Liver (tissue), 9 donors: ENCODE results near the gene LINC01488. TPM values are rescaled to one million over a fixed set of nuclear protein-coding genes. Genes with fewer than 3 reads are reported as not detected.

Experiments
- DNase-seq: peaks from one replicate; pipeline ENCODE4 v3.0.0-alpha.2; 2017; ENCODE audit warnings: low spot score
- H3K27ac ChIP-seq, 2 donors: one replicate each; pipeline ENCODE4 v1.7.0; 2013; ENCODE audit warnings: inconsistent platforms in 2 of 2, low read length in 2 of 2, control low read depth in 1 of 2, low read depth in 1 of 2, mild to moderate bottlenecking in 1 of 2
- H3K27me3 ChIP-seq, 4 donors: one replicate each; pipeline versions ENCODE4 v1.6.1 to v1.7.0; 2013; ENCODE audit warnings: low read length in 3 of 4, inconsistent platforms in 1 of 4, mild to moderate bottlenecking in 1 of 4, moderate library complexity in 1 of 4; ENCODE audit not compliant: control insufficient read depth in 4 of 4, insufficient read depth in 4 of 4
- H3K36me3 ChIP-seq, 4 donors: one replicate each; pipeline versions ENCODE4 v1.6.1 to v1.7.0; 2013; ENCODE audit warnings: low read length in 3 of 4, mild to moderate bottlenecking in 3 of 4, low read depth in 1 of 4, moderate library complexity in 1 of 4; ENCODE audit not compliant: control insufficient read depth in 4 of 4, insufficient read depth in 3 of 4
- H3K4me1 ChIP-seq, 4 donors: one replicate each; pipeline versions ENCODE4 v1.6.1 to v1.7.0; 2013; ENCODE audit warnings: low read length in 3 of 4, mild to moderate bottlenecking in 3 of 4, moderate library complexity in 1 of 4; ENCODE audit not compliant: control insufficient read depth in 4 of 4, insufficient read depth in 4 of 4
- H3K4me3 ChIP-seq, 3 donors: one replicate each; pipeline versions ENCODE4 v1.6.1 to v1.7.0; 2013; ENCODE audit warnings: low read length in 3 of 3, control low read depth in 1 of 3, low read depth in 1 of 3, mild to moderate bottlenecking in 1 of 3
- H3K9ac ChIP-seq, 2 donors: one replicate each; pipeline ENCODE4 v1.7.0; 2013; ENCODE audit warnings: low read length in 2 of 2, mild to moderate bottlenecking in 2 of 2, moderate library complexity in 2 of 2, control low read depth in 1 of 2, low read depth in 1 of 2
- H3K9me3 ChIP-seq, 4 donors: one replicate each; pipeline versions ENCODE4 v1.6.1 to v1.7.0; 2013; ENCODE audit warnings: low read length in 3 of 4; ENCODE audit not compliant: control insufficient read depth in 4 of 4
- FOXA1 ChIP-seq: IDR thresholded peaks from 2 replicates; pipeline ENCODE4 v1.6.1; 2016; ENCODE audit warnings: antibody characterized with exemption
- FOXA2 ChIP-seq: IDR thresholded peaks from 2 replicates; pipeline ENCODE4 v1.6.1; 2016; ENCODE audit warnings: antibody characterized with exemption
- GABPA ChIP-seq, 2 donors: IDR thresholded peaks in 1 of 2; conservative IDR thresholded peaks in 1 of 2; 2 replicates each; pipeline ENCODE4 v1.6.1; 2016; ENCODE audit warnings: antibody characterized with exemption in 2 of 2, mild to moderate bottlenecking in 1 of 2, moderate library complexity in 1 of 2
- HNF4A ChIP-seq, 2 donors: conservative IDR thresholded peaks; 2 replicates each; pipeline ENCODE4 v1.6.1; 2016; ENCODE audit warnings: antibody characterized with exemption in 2 of 2, mild to moderate bottlenecking in 2 of 2
- HNF4G ChIP-seq: IDR thresholded peaks from 2 replicates; pipeline ENCODE4 v1.6.1; 2016; ENCODE audit warnings: antibody characterized with exemption
- JUND ChIP-seq, 2 donors: IDR thresholded peaks; 2 replicates each; pipeline ENCODE4 v1.6.1; 2016; ENCODE audit warnings: antibody characterized with exemption in 2 of 2
- NR2F2 ChIP-seq: IDR thresholded peaks from 2 replicates; pipeline ENCODE4 v1.6.1; 2016; ENCODE audit warnings: antibody characterized with exemption
- RAD21 ChIP-seq, 2 donors: IDR thresholded peaks; 2 replicates each; pipeline ENCODE4 v1.6.1; 2016; ENCODE audit warnings: antibody characterized with exemption in 2 of 2, mild to moderate bottlenecking in 2 of 2
- RXRA ChIP-seq, 2 donors: IDR thresholded peaks; 2 replicates each; pipeline ENCODE4 v1.6.1; 2017 to 2018; ENCODE audit warnings: antibody characterized with exemption in 2 of 2, mild to moderate bottlenecking in 1 of 2
- SP1 ChIP-seq: IDR thresholded peaks from 2 replicates; pipeline ENCODE4 v1.6.1; 2018; ENCODE audit warnings: antibody characterized with exemption, mild to moderate bottlenecking
- TAF1 ChIP-seq: conservative IDR thresholded peaks from 2 replicates; pipeline ENCODE4 v1.6.1; 2016; ENCODE audit warnings: antibody characterized with exemption, mild to moderate bottlenecking
- YY1 ChIP-seq: IDR thresholded peaks from 2 replicates; pipeline ENCODE4 v1.6.1; 2016; ENCODE audit warnings: antibody characterized with exemption, mild to moderate bottlenecking
- WGBS: extraction: QIAGEN DNeasy Blood & Tissue Kit; methylation state at CpG from one replicate; pipeline ENCODE4 v1.1.7; 2013; 5-methylcytosine and 5-hydroxymethylcytosine counted together
- polyA plus RNA-seq, 2 donors: library from polyadenylated mRNA; stranded (reverse) in 1 of 2; unstranded in 1 of 2; fragments of 200-250 nt in 1 of 2; fragments of >200 nt in 1 of 2; fragmentation: Nextera tagmentation in 1 of 2; extraction: Ambion mirVana in 1 of 2; gene quantifications; one replicate each; pipeline versions ENCODE4 v1.2.1 to v1.2.3, GENCODE V29; 2013 to 2015
- total RNA-seq, 2 donors: library from RNA; depleted of rRNA; stranded (reverse); fragments of >200 nt; gene quantifications; one replicate each; pipeline ENCODE4 v1.2.3, GENCODE V29; 2014
- TF ChIP-seq, protein P1 (sequence below): fragments of 150-350 bp; IDR thresholded peaks from 2 replicates; pipeline ENCODE4 v1.5.1; 2017; ENCODE audit warnings: improper control_type of control experiment, low read depth, low read length; ENCODE audit not compliant: missing input control
- TF ChIP-seq, protein P2 (sequence below): IDR thresholded peaks from 2 replicates; pipeline ENCODE4 v1.6.1; 2016; ENCODE audit warnings: antibody characterized with exemption
- TF ChIP-seq, protein P3 (sequence below): IDR thresholded peaks from 2 replicates; pipeline ENCODE4 v1.6.1; 2016; ENCODE audit warnings: antibody characterized with exemption
- TF ChIP-seq, protein P4 (sequence below): IDR thresholded peaks from 2 replicates; pipeline ENCODE4 v1.6.1; 2016; ENCODE audit warnings: antibody characterized with exemption
- TF ChIP-seq, protein P5 (sequence below): IDR thresholded peaks from 2 replicates; pipeline ENCODE4 v1.6.1; 2016; ENCODE audit warnings: antibody characterized with exemption, mild to moderate bottlenecking
- donor health status: healthy.
- donor health status: healthy.
- donor health status: healthy.
- donor health status: healthy.
- donor health status: healthy.

The LINC01488 gene
- total and polyA plus RNA-seq, 4 donors = 0.05 to 2.3 (median 0.60) TPM

DNA sequence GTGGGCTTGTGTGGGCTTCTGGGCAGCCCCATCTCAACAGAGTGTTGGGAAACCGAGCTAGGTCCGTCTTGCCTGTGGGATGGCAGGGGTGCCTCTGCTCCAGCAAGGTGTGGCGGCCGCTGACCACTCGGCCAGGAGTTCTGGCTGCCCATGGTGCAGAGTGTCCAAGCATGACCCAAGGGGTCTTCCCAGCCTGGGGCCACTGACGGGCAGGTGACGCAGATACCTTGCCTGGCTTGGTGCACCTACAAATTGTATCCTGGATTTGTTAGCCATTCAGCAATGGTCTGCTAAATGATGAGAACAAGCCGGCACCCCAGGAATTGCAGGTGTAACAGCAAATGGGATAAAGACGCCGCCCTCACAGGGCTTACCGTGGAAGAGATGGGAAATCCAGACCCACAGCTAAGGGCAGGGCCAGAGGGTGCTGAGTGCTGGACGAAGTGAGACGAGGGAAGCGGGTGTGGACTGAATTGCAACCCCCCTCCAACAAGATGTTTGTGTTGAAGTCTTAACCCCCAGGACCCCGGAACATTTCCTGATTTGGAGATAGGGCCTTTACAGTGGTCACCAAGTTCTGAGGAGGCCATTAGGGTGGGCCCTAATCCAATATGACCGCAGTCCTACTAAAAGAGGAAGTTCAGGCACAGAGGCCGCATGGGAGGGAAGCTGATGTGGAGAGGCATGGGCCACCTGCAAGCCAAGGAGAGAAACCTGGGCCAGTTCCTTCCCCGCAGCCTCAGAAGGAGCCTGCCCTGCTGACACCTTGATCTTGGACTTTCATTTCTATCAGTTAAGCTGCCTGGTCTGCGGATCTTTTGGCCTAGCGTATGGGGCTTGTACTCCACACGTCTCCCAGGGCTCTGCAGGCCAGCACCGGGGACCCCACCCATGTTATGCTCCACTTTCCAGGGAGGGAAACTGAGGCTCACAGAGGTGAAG is 45.2 kb upstream of the LINC01488 start (continued):
- TF ChIP-seq, protein P1, sequence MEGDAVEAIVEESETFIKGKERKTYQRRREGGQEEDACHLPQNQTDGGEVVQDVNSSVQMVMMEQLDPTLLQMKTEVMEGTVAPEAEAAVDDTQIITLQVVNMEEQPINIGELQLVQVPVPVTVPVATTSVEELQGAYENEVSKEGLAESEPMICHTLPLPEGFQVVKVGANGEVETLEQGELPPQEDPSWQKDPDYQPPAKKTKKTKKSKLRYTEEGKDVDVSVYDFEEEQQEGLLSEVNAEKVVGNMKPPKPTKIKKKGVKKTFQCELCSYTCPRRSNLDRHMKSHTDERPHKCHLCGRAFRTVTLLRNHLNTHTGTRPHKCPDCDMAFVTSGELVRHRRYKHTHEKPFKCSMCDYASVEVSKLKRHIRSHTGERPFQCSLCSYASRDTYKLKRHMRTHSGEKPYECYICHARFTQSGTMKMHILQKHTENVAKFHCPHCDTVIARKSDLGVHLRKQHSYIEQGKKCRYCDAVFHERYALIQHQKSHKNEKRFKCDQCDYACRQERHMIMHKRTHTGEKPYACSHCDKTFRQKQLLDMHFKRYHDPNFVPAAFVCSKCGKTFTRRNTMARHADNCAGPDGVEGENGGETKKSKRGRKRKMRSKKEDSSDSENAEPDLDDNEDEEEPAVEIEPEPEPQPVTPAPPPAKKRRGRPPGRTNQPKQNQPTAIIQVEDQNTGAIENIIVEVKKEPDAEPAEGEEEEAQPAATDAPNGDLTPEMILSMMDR = no peak
- TF ChIP-seq JUND (IDR thresholded peaks at IDR 0.05) (no peak), HNF4A (conservative IDR thresholded peaks at IDR 0.05) (no peak), NR2F2 (no peak), FOXA1 (no peak)
- TF ChIP-seq, protein P2, sequence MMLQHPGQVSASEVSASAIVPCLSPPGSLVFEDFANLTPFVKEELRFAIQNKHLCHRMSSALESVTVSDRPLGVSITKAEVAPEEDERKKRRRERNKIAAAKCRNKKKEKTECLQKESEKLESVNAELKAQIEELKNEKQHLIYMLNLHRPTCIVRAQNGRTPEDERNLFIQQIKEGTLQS = no peak

DNA sequence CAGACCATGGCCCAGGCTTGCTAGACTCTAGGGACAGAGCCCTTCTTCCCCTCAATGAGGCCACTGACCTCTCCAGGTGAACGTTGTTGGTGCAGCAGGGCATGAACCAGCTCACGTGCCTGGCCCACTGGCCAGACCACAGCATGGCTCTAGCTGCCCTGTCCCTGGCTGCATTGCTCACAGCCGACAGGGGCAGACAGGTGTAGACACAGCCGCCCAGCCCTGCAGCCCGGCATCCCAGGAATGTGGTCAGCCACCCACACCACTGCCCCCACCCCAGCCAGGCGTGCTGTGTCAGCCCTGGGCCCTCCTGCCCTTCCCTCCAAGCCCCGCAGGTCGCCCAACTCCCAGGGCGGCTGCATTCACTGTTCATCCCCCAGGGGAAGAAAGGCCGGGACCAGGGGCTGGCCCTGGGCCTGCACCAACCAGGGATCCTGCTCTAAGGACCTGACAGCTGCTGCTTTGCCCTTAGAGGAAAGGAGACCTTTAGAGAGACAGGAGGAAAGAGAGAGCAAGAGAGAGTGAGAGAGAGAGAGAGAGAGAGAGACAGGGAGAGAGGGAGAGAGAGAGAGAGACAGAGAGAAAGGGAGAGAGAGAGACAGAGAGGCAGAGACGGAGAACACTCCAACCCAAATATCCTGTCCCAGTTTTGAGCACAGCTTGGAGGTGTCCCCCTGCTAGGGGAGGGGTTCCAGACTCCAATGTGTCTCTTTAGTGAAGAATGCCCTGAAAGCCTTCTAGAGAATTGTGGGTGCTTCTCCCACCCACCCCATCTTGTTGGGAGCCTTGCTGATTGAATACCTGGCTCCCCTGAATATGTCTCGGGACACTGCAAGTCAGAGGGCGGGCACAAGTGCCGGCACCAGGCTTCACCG is 44.2 kb upstream of the LINC01488 start:
- H3K4me3 ChIP-seq = no peak overlapping the region
- H3K36me3 ChIP-seq = no peaks in the 10 kb centered on the region
- H3K9ac ChIP-seq = no peak overlapping the region
- peak in 1 of 2 donors; percentile 33 for TF ChIP-seq RAD21 (IDR thresholded peaks at IDR 0.05)
- TF ChIP-seq, protein P3, sequence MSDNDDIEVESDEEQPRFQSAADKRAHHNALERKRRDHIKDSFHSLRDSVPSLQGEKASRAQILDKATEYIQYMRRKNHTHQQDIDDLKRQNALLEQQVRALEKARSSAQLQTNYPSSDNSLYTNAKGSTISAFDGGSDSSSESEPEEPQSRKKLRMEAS = no peak
- TF ChIP-seq RXRA (IDR thresholded peaks at IDR 0.05) = peak; percentile 45 to 61
- no peak for DNase-seq
- H3K4me1 ChIP-seq = peaks cover 0 to 6% (median 0%) of the 10 kb centered on the region in 4 donors
- H3K9me3 ChIP-seq = no peaks in the 10 kb centered on the region
- H3K27ac ChIP-seq = no peak overlapping the region
- 81% methylated on average over 15 of the region's 15 CpGs for WGBS
- no peaks in the 10 kb centered on the region for H3K27me3 ChIP-seq

DNA sequence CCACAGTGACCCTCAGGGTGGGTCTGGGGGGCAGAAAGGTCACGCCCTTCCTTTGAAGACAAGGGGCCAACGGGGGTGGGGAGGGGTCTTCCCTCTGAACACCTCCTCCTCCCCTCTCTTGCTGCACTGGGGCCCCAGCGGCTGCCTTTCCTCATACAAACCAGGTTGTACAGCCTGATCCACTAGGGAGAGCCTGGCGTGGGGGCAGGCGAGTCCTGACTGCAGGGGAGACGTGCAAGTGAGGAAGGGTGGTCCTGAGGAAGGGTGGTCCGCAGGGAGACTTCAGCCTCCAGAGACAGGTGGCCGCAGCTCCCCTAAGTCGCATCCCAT is 43.6 kb upstream of the LINC01488 start:
- no peak overlapping the region for H3K27ac ChIP-seq
- WGBS = 90% methylated on average over 9 of the region's 9 CpGs
- H3K36me3 ChIP-seq = no peaks in the 10 kb centered on the region
- no peaks in the 10 kb centered on the region for H3K27me3 ChIP-seq
- no peaks in the 10 kb centered on the region for H3K9me3 ChIP-seq
- no peak for DNase-seq
- no peak overlapping the region for H3K4me3 ChIP-seq
- peaks cover 0 to 11% (median 3%) of the 10 kb centered on the region in 4 donors for H3K4me1 ChIP-seq
- H3K9ac ChIP-seq = no peak overlapping the region
- TF ChIP-seq HNF4A (conservative IDR thresholded peaks at IDR 0.05) = no peak
- TF ChIP-seq, protein P1 = no peak
- TF ChIP-seq HNF4G = no peak
- no peak for TF ChIP-seq JUND (IDR thresholded peaks at IDR 0.05)
- TF ChIP-seq, protein P4, sequence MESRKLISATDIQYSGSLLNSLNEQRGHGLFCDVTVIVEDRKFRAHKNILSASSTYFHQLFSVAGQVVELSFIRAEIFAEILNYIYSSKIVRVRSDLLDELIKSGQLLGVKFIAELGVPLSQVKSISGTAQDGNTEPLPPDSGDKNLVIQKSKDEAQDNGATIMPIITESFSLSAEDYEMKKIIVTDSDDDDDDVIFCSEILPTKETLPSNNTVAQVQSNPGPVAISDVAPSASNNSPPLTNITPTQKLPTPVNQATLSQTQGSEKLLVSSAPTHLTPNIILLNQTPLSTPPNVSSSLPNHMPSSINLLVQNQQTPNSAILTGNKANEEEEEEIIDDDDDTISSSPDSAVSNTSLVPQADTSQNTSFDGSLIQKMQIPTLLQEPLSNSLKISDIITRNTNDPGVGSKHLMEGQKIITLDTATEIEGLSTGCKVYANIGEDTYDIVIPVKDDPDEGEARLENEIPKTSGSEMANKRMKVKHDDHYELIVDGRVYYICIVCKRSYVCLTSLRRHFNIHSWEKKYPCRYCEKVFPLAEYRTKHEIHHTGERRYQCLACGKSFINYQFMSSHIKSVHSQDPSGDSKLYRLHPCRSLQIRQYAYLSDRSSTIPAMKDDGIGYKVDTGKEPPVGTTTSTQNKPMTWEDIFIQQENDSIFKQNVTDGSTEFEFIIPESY = no peak
- TF ChIP-seq NR2F2 = no peak
- no peak for TF ChIP-seq RAD21 (IDR thresholded peaks at IDR 0.05)
- no peak for TF ChIP-seq RXRA (IDR thresholded peaks at IDR 0.05)
- TF ChIP-seq FOXA1 = no peak
- TF ChIP-seq SP1 = no peak
- TF ChIP-seq, protein P5, sequence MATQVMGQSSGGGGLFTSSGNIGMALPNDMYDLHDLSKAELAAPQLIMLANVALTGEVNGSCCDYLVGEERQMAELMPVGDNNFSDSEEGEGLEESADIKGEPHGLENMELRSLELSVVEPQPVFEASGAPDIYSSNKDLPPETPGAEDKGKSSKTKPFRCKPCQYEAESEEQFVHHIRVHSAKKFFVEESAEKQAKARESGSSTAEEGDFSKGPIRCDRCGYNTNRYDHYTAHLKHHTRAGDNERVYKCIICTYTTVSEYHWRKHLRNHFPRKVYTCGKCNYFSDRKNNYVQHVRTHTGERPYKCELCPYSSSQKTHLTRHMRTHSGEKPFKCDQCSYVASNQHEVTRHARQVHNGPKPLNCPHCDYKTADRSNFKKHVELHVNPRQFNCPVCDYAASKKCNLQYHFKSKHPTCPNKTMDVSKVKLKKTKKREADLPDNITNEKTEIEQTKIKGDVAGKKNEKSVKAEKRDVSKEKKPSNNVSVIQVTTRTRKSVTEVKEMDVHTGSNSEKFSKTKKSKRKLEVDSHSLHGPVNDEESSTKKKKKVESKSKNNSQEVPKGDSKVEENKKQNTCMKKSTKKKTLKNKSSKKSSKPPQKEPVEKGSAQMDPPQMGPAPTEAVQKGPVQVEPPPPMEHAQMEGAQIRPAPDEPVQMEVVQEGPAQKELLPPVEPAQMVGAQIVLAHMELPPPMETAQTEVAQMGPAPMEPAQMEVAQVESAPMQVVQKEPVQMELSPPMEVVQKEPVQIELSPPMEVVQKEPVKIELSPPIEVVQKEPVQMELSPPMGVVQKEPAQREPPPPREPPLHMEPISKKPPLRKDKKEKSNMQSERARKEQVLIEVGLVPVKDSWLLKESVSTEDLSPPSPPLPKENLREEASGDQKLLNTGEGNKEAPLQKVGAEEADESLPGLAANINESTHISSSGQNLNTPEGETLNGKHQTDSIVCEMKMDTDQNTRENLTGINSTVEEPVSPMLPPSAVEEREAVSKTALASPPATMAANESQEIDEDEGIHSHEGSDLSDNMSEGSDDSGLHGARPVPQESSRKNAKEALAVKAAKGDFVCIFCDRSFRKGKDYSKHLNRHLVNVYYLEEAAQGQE = no peak
- no peak for TF ChIP-seq FOXA2
- no peak for TF ChIP-seq YY1
- TF ChIP-seq GABPA (IDR thresholded peaks at IDR 0.05 in 1 of 2, conservative IDR thresholded peaks at IDR 0.05 in 1 of 2) = no peak
- no peak for TF ChIP-seq TAF1
